NCI-H146 treated with DMSO at 0.1 percent for 48 hours (cell line): ENCODE measurements around the gene CIROP.
"Not testable (repeated sequence)": the region's sequence is repeated elsewhere in the genome, so short reads cannot be mapped to it uniquely, and the experiment has no call there.

Experiments used
- DNase-seq: peaks from one replicate; lab custom pipeline; 2025; ENCODE audit not compliant: unreplicated experiment; lab: John Stamatoyannopoulos, UW

Gene CIROP

GRCh38 chr14:23114120-23114458 is 9.3 kb upstream of the CIROP start:
- no peak for DNase-seq

- DNase-seq, result no peak
These were observed 8.8 kb upstream of the CIROP start for GRCh38 chr14:23113431-23114119.

GRCh38 chr14:23112359-23113178 is 7.8 kb upstream of the CIROP start:
- no peak for DNase-seq

GRCh38 chr14:23110579-23111365 is 6.0 kb upstream of the CIROP start:
- no peak for DNase-seq

GRCh38 chr14:23109769-23110168 is 5.0 kb upstream of the CIROP start:
- DNase-seq, result no peak

GRCh38 chr14:23108169-23108568 is 3.4 kb upstream of the CIROP start:
- not testable (repeated sequence) for DNase-seq

- DNase-seq, result not testable (repeated sequence)
These were observed 2.8 kb upstream of the CIROP start for GRCh38 chr14:23107620-23108019.

GRCh38 chr14:23106747-23107045 is 1.9 kb upstream of the CIROP start:
- no peak for DNase-seq

GRCh38 chr14:23105348-23105824 is 597 bp upstream of the CIROP start:
- no peak for DNase-seq

GRCh38 chr14:23104070-23104590 is 659 bp downstream of the CIROP start:
- DNase-seq, result no peak

- no peak for DNase-seq
These were observed 1.2 kb downstream of the CIROP start for GRCh38 chr14:23103581-23103980.

- no peak for DNase-seq
These were observed 2.0 kb downstream of the CIROP start for GRCh38 chr14:23102801-23103200.

- DNase-seq, result no peak
These were observed 2.7 kb downstream of the CIROP start for GRCh38 chr14:23101986-23102625.

GRCh38 chr14:23101213-23101970 is 3.4 kb downstream of the CIROP start:
- no peak for DNase-seq

GRCh38 chr14:23099212-23099861 is 5.5 kb downstream of the CIROP start:
- DNase-seq, result no peak

GRCh38 chr14:23097786-23098185 is 7.0 kb downstream of the CIROP start:
- no peak for DNase-seq

- no peak for DNase-seq
These were observed 9.3 kb downstream of the CIROP start, which contains the start of gene C14orf119 for GRCh38 chr14:23095196-23096108. Gene C14orf119, plus strand, starts transcription at chr14:23095505. Its CDS starts 2,154 bp downstream, at chr14:23097659.

GRCh38 chr14:23094666-23095195 is 10.1 kb downstream of the CIROP start, which contains the start of gene ACIN1:
Gene ACIN1, minus strand, starts transcription at chr14:23095136. Its CDS starts 24 bp downstream, at chr14:23095112.
- DNase-seq, result no peak
